22Rv1 (cell line): ENCODE results near the gene DDX41.
"Not testable (repeated sequence)": the region's sequence is repeated elsewhere in the genome, so short reads cannot be mapped to it uniquely, and the experiment has no call there.

Experiments
- H3K27ac ChIP-seq: fragments of 450-650 bp; 2 replicates; pipeline ENCODE4 v1.5.1; 2017
- CTCF ChIP-seq: fragments of 450-650 bp; IDR thresholded peaks from 2 replicates; pipeline ENCODE4 v1.5.1; 2017; ENCODE audit warnings: mild to moderate bottlenecking
- ZFX ChIP-seq: fragments of 450-650 bp; IDR thresholded peaks from 2 replicates; pipeline ENCODE4 v1.6.1; 2017; ENCODE audit warnings: antibody characterized with exemption, borderline replicate concordance

Gene DDX41

GRCh38 chr5:177490992-177491391 is 25.8 kb downstream of the DDX41 start:
- TF ChIP-seq CTCF (no peak), ZFX (no peak)
- no peak overlapping the region for H3K27ac ChIP-seq

- TF ChIP-seq ZFX (no peak), CTCF (no peak)
- no peak overlapping the region for H3K27ac ChIP-seq
Observed at GRCh38 chr5:177490311-177490991, 26.3 kb downstream of the DDX41 start.

- no peak overlapping the region for H3K27ac ChIP-seq
- TF ChIP-seq ZFX: no peak
Observed at GRCh38 chr5:177489119-177489716, 27.5 kb downstream of the DDX41 start.

GRCh38 chr5:177487975-177488374 is 28.8 kb downstream of the DDX41 start:
- H3K27ac ChIP-seq: no peak overlapping the region
- TF ChIP-seq ZFX: no peak
- no peak for TF ChIP-seq CTCF

- no peak overlapping the region for H3K27ac ChIP-seq
- TF ChIP-seq CTCF: no peak
- TF ChIP-seq ZFX: no peak
Observed at GRCh38 chr5:177487144-177487543, 29.6 kb downstream of the DDX41 start.

- TF ChIP-seq CTCF (no peak), ZFX (no peak)
- no peak overlapping the region for H3K27ac ChIP-seq
Observed at GRCh38 chr5:177486256-177486655, 30.5 kb downstream of the DDX41 start.

- H3K27ac ChIP-seq: not testable (repeated sequence)
Observed at GRCh38 chr5:177485753-177486152, 31.0 kb downstream of the DDX41 start.

GRCh38 chr5:177484902-177485549 is 31.7 kb downstream of the DDX41 start:
- TF ChIP-seq ZFX (no peak), CTCF (no peak)
- H3K27ac ChIP-seq: no peak overlapping the region
